Left cardiac atrium (tissue), 4 donors: ENCODE results near the gene PAPOLG. TPM values are rescaled to one million over a fixed set of nuclear protein-coding genes. Genes with fewer than 3 reads are reported as not detected.

Experiments used
- ATAC-seq, 2 donors: fragments of 200-7000 bp; cut with Tn5 transposase; one replicate each; pipeline ENCODE4 v1.9.1; 2020; ENCODE audit warnings: mild to moderate bottlenecking in 2 of 2, moderate library complexity in 2 of 2
- DNase-seq: peaks from one replicate; pipeline ENCODE4 v3.0.0-alpha.2; 2020
- intact Hi-C, 2 donors: fragments of 100-400 bp; cut with DNase I; formaldehyde crosslinking; loops; one replicate each; pipeline versions ENCODE4 v1.14.1 to v1.15.1; 2022 to 2023
- long read RNA-seq: library from polyadenylated mRNA; unstranded; transcript quantifications from one replicate; pipeline ENCODE4 v2.0.0, GENCODE V29; 2021
- total RNA-seq, 2 donors: library from RNA; stranded (reverse); fragmentation: NEBNext Ultra II Directional; extraction: Animal tissue kit (Norgen Biotek cat#: 25700); gene quantifications; one replicate each; pipeline ENCODE4 v1.2.1, GENCODE V29; 2021
- donor health status: DM: no; HTN: yes; CAD: no.
- donor health status: DM: no; HTN: yes; CAD: no; lungs with severe emphysema.
- donor health status: DM: yes; HTN: yes; CAD: no.
- donor health status: Dilated cardiomyopathy.

The PAPOLG gene
- total RNA-seq = 1 to 10 TPM; 7.2 to 10.0 TPM
- long read RNA-seq, full-length matches to known transcripts = 2 of 4 reads
- long read RNA-seq, partial matches to known transcripts = 1 of 4 reads
- long read RNA-seq, other reads (novel, unspliced or antisense) = 1 of 4 reads

DNA sequence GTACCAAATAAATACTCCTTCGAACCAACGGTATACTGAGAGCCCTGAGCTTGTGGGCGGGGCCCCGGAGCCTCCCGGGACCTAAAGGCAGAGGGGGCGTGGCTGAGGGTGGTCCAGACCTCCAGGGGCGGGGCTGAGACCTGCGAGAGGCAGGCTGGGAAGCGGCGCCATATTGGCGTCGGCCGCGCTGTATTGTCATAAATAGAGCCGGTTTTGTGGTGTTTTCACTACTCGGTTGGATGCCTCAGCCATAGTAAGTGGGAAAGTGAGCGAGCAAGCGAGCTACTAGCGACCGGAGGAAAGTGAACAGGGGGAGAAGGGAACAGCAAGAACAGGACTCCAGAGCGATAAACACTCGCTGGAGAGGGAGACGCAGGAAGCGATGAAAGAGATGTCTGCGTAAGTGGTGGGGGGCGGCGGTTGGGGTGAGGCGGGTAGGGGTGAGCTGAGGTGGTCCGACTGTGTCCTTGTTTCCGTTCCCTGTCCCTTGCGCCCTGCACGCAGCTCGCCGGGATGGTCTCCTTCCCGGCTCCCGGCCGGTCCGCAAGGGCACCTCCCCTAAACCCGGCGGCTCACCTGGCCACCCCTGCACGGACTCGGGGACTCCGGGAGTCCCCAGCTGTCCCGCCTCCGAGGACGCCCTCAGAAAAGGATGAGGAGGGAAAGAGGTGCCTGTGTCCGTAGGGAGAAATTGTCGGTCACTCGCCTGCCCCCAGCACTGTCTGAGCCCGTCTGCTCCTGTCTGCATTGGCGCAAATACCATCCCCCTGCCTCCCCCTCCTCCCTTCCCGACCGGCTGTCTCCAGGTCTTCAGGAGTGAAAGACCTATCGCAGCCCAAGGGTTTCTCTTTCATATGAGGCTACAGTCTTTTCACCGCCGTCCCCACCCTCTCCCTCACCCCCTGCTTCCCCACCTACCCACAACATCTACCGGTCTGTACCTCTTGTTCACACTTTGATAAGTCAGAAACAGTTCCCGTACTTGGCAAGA, at the start of gene PAPOLG:
PAPOLG (plus strand) TSS at position 172 of the 991 bp plus-strand sequence; CDS start at position 383, 211 bp downstream.
- intact Hi-C loops = loop anchor here in 1 of 2 donors (5.0 kb wide), 1 partner anchor 49 kb away; no protein-coding TSS in a partner anchor
- DNase-seq (peak; percentile 98), ATAC-seq (peak; percentile 100)

DNA sequence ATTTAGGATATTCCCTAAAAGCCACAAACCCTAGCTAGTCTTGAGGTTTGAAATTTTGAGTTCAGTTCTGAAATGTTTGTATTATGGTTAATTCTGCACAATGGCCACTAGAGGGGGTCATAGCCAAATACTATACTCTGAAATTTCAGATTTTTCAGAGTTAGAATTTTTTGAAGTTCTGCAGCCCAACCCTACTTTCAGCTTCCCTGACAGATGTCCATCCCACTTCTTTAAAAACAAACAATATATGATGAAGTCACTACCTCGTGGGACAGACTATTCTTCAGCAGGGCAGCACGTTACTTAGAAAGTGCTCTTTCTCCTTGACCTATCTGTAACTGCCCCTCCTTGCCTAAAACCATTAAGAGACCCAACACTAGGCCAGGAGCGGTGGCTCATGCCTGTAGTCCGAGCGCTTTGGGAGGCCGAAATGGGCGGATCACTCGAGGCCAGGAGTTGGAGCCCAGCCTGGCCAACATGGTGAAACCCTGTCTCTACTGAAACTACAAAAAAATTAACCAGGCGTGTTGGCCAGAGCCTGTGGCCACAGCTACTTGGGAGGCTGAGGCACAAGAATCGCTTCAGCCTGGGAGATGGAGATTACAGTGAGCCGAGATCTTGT, 48.2 kb upstream of the PAPOLG start:
- intact Hi-C loops = loop anchor here (5.0 kb wide), 2 partner anchors 49 to 289 kb away; partner anchors contain the start of gene PAPOLG (in 1 of the 2)
- ATAC-seq (peak in 1 of 2 donors; percentile 30), DNase-seq (no peak)

DNA sequence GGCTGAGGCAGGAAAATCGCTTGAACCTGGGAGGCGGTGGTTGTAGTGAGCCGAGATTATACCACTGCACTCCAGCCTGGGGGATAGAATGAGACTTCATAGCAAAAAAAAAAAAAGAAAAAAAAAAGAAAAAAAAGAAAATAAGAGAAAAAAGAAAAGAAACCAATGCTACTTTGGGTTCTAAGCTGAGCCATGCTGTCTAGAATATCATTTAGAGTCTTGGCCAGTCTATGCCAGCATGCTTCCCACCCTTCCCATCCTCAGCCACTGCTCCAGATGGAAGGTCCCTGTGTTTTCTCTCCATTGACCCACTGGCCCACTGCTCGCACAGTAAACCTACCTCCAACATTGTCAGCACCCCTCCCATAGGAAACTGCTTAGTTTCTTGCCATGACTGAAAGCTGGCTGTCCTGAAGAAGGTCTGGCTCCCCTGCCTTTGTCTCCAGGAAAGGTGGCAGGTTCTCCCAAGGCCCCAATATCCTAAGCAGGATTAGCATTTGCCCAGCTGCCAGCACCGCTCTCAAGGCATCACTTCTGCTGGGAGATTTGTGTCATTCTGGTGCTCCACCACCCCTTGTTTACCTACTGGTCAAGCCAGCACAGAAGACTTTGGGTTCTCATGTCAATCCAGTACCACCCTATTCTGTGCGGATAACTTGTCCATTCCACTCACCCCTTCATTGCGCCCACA, 47.3 kb upstream of the PAPOLG start:
- no peak for ATAC-seq
- intact Hi-C loops = loop anchor here (5.0 kb wide), 2 partner anchors 49 to 289 kb away; partner anchors contain the start of gene PAPOLG (in 1 of the 2)

DNA sequence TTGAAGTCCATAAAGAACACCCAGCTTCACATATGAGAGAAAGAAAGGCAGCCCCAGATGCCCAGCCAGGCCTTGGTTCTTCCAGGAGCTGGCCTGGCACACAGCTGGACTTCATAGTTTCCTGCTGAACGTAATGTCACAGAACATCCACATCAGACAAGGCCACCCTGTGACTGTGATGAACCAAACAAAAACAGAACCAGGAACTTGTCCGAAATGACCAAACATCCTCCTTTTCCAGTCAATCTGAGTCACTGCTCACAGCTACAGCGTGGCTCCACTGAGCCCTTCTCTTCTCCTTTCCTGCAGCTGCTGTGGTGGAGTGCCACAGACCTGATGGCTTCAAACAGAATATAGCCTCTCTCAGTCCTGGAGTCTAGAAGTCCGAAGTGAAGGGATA, 45.4 kb upstream of the PAPOLG start:
- ATAC-seq (peak; percentile 65 to 66), DNase-seq (peak; percentile 26)
- intact Hi-C loops = loop anchor here in 1 of 2 donors (2.0 kb wide), 1 partner anchor 288 kb away; no protein-coding TSS in a partner anchor

More for the DNA sequence above, 47.3 kb upstream of the PAPOLG start:
- DNase-seq = no peak

GRCh38 chr2:60715561-60715960, 40.5 kb upstream of the PAPOLG start:
- ATAC-seq (no peak), DNase-seq (no peak)
- intact Hi-C loops = no loop called here

DNA sequence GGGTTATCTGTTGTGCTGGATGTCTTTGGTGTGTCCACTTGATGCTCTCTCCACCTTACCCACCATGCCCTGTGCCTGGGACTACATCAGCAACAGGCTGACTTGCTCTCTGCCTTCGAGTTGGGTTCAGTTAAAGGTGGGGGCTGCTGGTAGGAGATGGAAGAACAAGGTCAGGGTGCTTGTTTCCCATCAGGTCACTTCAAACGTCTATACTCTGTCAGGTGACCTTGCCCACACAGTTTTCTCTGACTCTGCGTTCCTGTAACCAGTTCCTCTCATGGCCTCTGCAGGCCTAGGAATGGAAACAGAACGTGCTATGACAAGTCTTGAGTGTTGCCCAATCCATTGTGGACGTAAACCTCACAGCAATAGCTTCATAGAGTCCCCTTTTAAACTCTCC, 38.4 kb upstream of the PAPOLG start:
- intact Hi-C loops = no loop called here
- ATAC-seq = no peak
- no peak for DNase-seq

GRCh38 chr2:60719331-60719730, 36.7 kb upstream of the PAPOLG start:
- DNase-seq (no peak), ATAC-seq (no peak)
- intact Hi-C loops = no loop called here

- no peak for DNase-seq
- ATAC-seq = no peak
Measured at GRCh38 chr2:60725466-60725865, 30.6 kb upstream of the PAPOLG start.

GRCh38 chr2:60728855-60729254, 27.2 kb upstream of the PAPOLG start:
- intact Hi-C loops = no loop called here
- no peak for ATAC-seq

More at GRCh38 chr2:60725466-60725865, 30.6 kb upstream of the PAPOLG start:
- intact Hi-C loops = no loop called here

GRCh38 chr2:60735496-60736250, 20.4 kb upstream of the PAPOLG start:
- peak in 1 of 2 donors; percentile 57 for ATAC-seq
- intact Hi-C loops = no loop called here
- DNase-seq = no peak

More at GRCh38 chr2:60728855-60729254, 27.2 kb upstream of the PAPOLG start:
- no peak for DNase-seq

GRCh38 chr2:60738679-60739078, 17.4 kb upstream of the PAPOLG start:
- DNase-seq = no peak
- intact Hi-C loops = no loop called here
- no peak for ATAC-seq

GRCh38 chr2:60739156-60739555, 16.9 kb upstream of the PAPOLG start:
- ATAC-seq (no peak), DNase-seq (no peak)
- intact Hi-C loops = no loop called here

- DNase-seq = peak; percentile 53
- intact Hi-C loops = no loop called here
- ATAC-seq = peak in 1 of 2 donors; percentile 57
Measured at GRCh38 chr2:60741576-60741975, 14.5 kb upstream of the PAPOLG start.

- no peak for DNase-seq
- ATAC-seq = no peak
- intact Hi-C loops = no loop called here
Measured at GRCh38 chr2:60742419-60742818, 13.6 kb upstream of the PAPOLG start.

- DNase-seq (no peak), ATAC-seq (no peak)
- intact Hi-C loops = no loop called here
Measured at GRCh38 chr2:60745330-60745729, 10.7 kb upstream of the PAPOLG start.

GRCh38 chr2:60745761-60746160, 10.3 kb upstream of the PAPOLG start:
- intact Hi-C loops = no loop called here
- ATAC-seq (peak in 1 of 2 donors; percentile 18), DNase-seq (no peak)

- no peak for DNase-seq
- intact Hi-C loops = no loop called here
- ATAC-seq = peak in 1 of 2 donors; percentile 71
Measured at GRCh38 chr2:60746318-60746717, 9.8 kb upstream of the PAPOLG start.

DNA sequence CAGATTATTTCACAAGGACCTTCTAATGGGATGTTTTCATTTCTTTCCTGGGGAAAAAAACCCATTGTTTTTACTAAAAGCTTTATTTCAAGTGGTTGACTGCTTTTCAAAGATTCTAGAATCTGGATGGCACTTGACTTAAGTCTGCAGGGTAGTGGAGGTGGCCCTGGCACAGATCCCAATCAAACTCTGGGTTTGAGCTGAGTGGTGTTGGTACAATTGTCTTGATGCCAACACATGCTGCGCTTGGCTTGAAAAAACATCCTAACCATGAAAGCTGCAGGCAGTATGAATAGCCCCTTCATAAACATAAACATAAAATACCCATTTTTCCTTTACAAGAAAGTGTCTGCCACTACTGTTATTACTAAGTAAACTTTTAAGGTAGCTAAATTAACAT, 3.6 kb downstream of the PAPOLG start:
- DNase-seq (no peak), ATAC-seq (no peak)
- intact Hi-C loops = loop anchor here in 1 of 2 donors (5.0 kb wide), 1 partner anchor 52 kb away; no protein-coding TSS in a partner anchor
